ENCODE measurements around the gene MOB3B. TPM values are rescaled to one million over a fixed set of nuclear protein-coding genes. Genes with fewer than 3 reads are reported as not detected.
"Not testable (repeated sequence)": the region's sequence is repeated elsewhere in the genome, so short reads cannot be mapped to it uniquely, and the experiment has no call there.

MOB3B gene
- total RNA-seq, 1 donor = under 0.01 TPM

DNA sequence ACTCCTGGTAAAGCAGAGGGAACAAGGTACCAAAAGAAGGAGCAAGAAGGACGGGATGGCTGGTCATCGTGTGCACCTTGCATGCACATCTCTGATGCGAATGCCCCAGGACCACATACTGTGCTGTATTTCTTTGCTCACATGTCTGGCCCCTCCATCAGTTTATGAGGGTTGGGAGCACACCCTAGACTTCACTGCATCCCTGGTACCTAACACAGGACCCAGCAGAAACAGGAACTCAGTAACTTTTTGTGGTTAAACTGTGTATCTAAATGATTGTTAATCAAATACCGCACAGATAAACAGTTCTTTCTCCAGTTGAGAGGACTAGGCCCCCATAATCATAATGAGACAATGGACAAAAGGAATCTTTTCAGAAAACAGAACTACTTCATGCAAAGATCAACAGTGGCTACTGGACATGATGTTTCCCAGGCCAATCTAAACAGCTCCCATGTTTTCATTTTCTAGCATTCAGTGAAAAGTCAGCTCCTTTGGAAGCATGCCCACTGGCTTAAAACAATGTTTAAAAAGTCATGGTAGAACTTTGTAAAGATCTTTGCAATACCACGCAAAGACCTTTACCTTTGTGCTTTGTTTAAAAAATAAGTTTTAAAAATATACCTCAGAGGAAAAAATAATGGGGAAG is 61.0 kb downstream of the MOB3B start:
- DNase-seq (ENCODE audit: insufficient read length, low spot score, missing footprints) = no peak
- no peaks in the 10 kb centered on the region for H3K79me2 ChIP-seq (ENCODE audit: insufficient read depth, low read length)
- H3K4me2 ChIP-seq (ENCODE audit: insufficient read depth, low read length) = no peak overlapping the region
- H3K27me3 ChIP-seq (ENCODE audit: insufficient read depth, low read length) = no peaks in the 10 kb centered on the region
- H3K4me1 ChIP-seq (ENCODE audit: insufficient read depth, low read length) = no peaks in the 10 kb centered on the region
- no peaks in the 10 kb centered on the region for H3K36me3 ChIP-seq (ENCODE audit: insufficient read depth, low read length)
- H3K27ac ChIP-seq (ENCODE audit: low read depth, low read length) = no peak overlapping the region
- TF ChIP-seq, protein P1, sequence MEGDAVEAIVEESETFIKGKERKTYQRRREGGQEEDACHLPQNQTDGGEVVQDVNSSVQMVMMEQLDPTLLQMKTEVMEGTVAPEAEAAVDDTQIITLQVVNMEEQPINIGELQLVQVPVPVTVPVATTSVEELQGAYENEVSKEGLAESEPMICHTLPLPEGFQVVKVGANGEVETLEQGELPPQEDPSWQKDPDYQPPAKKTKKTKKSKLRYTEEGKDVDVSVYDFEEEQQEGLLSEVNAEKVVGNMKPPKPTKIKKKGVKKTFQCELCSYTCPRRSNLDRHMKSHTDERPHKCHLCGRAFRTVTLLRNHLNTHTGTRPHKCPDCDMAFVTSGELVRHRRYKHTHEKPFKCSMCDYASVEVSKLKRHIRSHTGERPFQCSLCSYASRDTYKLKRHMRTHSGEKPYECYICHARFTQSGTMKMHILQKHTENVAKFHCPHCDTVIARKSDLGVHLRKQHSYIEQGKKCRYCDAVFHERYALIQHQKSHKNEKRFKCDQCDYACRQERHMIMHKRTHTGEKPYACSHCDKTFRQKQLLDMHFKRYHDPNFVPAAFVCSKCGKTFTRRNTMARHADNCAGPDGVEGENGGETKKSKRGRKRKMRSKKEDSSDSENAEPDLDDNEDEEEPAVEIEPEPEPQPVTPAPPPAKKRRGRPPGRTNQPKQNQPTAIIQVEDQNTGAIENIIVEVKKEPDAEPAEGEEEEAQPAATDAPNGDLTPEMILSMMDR (IDR thresholded peaks at IDR 0.05; ENCODE audit: extremely low read depth, low read depth, low read length) = no peak
- no peaks in the 10 kb centered on the region for H4K20me1 ChIP-seq (ENCODE audit: insufficient read depth, low read length)
- no peaks in the 10 kb centered on the region for H3K9me3 ChIP-seq (ENCODE audit: low read depth, low read length)
- no peak overlapping the region for H3K4me3 ChIP-seq (ENCODE audit: insufficient read depth, low read length)
- H2AFZ ChIP-seq (ENCODE audit: low read length) = no peak overlapping the region

DNA sequence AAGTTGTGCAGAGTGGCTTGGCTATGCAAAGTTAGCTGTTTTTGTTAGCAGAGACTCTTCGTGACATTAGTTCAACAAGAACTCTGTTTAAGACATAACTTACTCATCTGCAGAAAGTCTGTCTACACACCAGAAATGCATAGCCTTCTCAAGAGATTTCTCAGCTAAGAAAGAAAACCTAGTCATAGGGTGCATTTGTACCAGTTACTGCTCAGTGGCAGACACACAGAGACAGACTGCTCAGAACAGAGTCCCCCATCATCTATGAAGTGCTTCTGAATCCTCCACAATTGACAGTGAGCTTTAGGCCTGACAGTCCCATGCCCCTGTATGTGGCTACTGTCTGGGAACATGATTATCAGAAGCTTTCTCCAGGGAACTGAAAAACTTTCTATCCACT is 61.6 kb downstream of the MOB3B start:
- Histone ChIP-seq H3K9me3 (ENCODE audit: low read depth, low read length) (no peaks in the 10 kb centered on the region), H3K36me3 (ENCODE audit: insufficient read depth, low read length) (no peaks in the 10 kb centered on the region), H3K27ac (ENCODE audit: low read depth, low read length) (no peak overlapping the region), H3K4me2 (ENCODE audit: insufficient read depth, low read length) (no peak overlapping the region), H3K4me3 (ENCODE audit: insufficient read depth, low read length) (no peak overlapping the region), H2AFZ (ENCODE audit: low read length) (no peak overlapping the region), H3K79me2 (ENCODE audit: insufficient read depth, low read length) (no peaks in the 10 kb centered on the region), H3K27me3 (ENCODE audit: insufficient read depth, low read length) (no peaks in the 10 kb centered on the region), H4K20me1 (ENCODE audit: insufficient read depth, low read length) (no peaks in the 10 kb centered on the region), H3K4me1 (ENCODE audit: insufficient read depth, low read length) (no peaks in the 10 kb centered on the region)
- TF ChIP-seq, protein P1 (IDR thresholded peaks at IDR 0.05; ENCODE audit: extremely low read depth, low read depth, low read length) = no peak
- no peak for DNase-seq (ENCODE audit: insufficient read length, low spot score, missing footprints)

DNA sequence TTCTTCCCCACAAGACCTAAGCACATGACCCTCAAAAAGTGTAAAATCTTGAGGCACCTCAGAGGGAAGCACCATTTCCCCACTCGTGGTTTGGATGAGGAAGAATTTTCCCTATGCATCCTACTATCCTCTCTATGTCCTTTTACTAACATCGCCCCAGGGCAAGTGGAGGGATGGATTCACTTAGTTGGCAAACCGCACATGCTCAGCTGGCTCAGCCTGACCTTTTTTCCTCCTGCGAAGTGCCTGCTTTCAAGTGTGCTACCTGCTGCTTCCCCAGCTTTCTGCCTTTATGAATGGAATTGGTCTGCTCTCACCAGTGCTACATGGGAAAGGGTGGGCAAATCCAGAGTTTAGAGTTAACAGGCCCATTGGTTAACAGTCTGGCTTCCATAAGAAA is 62.1 kb downstream of the MOB3B start:
- no peak overlapping the region for H3K4me3 ChIP-seq (ENCODE audit: insufficient read depth, low read length)
- H3K9me3 ChIP-seq (ENCODE audit: low read depth, low read length) = no peaks in the 10 kb centered on the region
- TF ChIP-seq, protein P1 (IDR thresholded peaks at IDR 0.05; ENCODE audit: extremely low read depth, low read depth, low read length) = no peak
- H3K36me3 ChIP-seq (ENCODE audit: insufficient read depth, low read length) = no peaks in the 10 kb centered on the region
- no peaks in the 10 kb centered on the region for H3K79me2 ChIP-seq (ENCODE audit: insufficient read depth, low read length)
- no peaks in the 10 kb centered on the region for H4K20me1 ChIP-seq (ENCODE audit: insufficient read depth, low read length)
- DNase-seq (ENCODE audit: insufficient read length, low spot score, missing footprints) = no peak
- no peak overlapping the region for H3K27ac ChIP-seq (ENCODE audit: low read depth, low read length)
- no peak overlapping the region for H2AFZ ChIP-seq (ENCODE audit: low read length)
- no peaks in the 10 kb centered on the region for H3K4me1 ChIP-seq (ENCODE audit: insufficient read depth, low read length)
- H3K27me3 ChIP-seq (ENCODE audit: insufficient read depth, low read length) = no peaks in the 10 kb centered on the region
- H3K4me2 ChIP-seq (ENCODE audit: insufficient read depth, low read length) = no peak overlapping the region

DNA sequence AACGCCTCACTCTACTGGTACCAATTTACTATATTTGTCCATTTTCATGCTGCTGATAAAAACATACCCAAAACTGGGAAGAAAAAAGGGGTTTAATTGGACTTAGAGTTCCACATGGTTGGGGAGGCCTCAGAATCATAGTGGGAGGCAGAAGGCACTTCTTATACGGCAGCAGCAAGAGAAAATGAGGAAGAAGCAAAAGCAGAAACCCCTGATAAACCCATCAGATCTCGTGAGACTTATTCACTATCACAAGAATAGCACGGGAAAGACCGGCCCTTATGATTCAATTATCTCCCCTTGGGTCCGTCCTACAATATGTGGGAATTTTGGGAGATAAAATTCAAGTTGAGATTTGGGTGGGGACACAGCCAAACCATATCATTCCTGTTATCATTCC is 63.1 kb downstream of the MOB3B start:
- not testable (repeated sequence) for H3K4me1 ChIP-seq (ENCODE audit: insufficient read depth, low read length); H3K79me2 ChIP-seq (ENCODE audit: insufficient read depth, low read length); H3K27ac ChIP-seq (ENCODE audit: low read depth, low read length); H3K36me3 ChIP-seq (ENCODE audit: insufficient read depth, low read length); H4K20me1 ChIP-seq (ENCODE audit: insufficient read depth, low read length); H3K4me3 ChIP-seq (ENCODE audit: insufficient read depth, low read length); H3K4me2 ChIP-seq (ENCODE audit: insufficient read depth, low read length); H3K9me3 ChIP-seq (ENCODE audit: low read depth, low read length); H2AFZ ChIP-seq (ENCODE audit: low read length); H3K27me3 ChIP-seq (ENCODE audit: insufficient read depth, low read length); DNase-seq (ENCODE audit: insufficient read length, low spot score, missing footprints)

DNA sequence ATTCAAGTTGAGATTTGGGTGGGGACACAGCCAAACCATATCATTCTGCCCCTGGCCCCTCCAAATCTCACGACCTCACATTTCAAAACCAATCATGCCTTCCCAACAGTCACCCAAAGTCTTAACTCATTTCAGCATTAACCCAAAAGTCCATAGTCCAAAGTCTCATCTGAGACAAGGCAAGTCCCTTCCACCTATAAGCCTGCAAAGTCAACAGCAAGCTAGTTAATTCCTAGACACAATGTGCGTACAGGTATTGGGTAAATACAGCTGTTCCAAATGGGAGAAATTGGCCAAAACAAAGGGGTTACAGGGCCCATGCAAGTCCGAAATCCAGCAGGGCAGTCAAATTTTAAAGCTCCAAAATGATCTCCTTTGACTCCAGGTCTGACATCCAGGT is 64.7 kb downstream of the MOB3B start:
- not testable (repeated sequence) for H3K27ac ChIP-seq (ENCODE audit: low read depth, low read length); DNase-seq (ENCODE audit: insufficient read length, low spot score, missing footprints); H3K9me3 ChIP-seq (ENCODE audit: low read depth, low read length); H3K4me3 ChIP-seq (ENCODE audit: insufficient read depth, low read length); H3K79me2 ChIP-seq (ENCODE audit: insufficient read depth, low read length); H3K27me3 ChIP-seq (ENCODE audit: insufficient read depth, low read length); H3K4me2 ChIP-seq (ENCODE audit: insufficient read depth, low read length); H3K4me1 ChIP-seq (ENCODE audit: insufficient read depth, low read length); H3K36me3 ChIP-seq (ENCODE audit: insufficient read depth, low read length); H2AFZ ChIP-seq (ENCODE audit: low read length); H4K20me1 ChIP-seq (ENCODE audit: insufficient read depth, low read length)

All from osteoblast (primary cell).